Type B pancreatic cell (in vitro differentiated cells): ENCODE data around the gene FARSB. TPM values are rescaled to one million over a fixed set of nuclear protein-coding genes. Genes with fewer than 3 reads are reported as not detected.

ENCODE experiments used
- DNase-seq: peaks from one replicate; pipeline ENCODE4 v3.0.0; 2021; ENCODE audit warnings: mixed read lengths; ENCODE audit not compliant: unreplicated experiment; ENCODE audit errors: extremely low spot score
- H3K27ac Mint-ChIP-seq: 2 replicates; pipeline ENCODE4 v1.8.0; 2021; ENCODE audit warnings: mild to moderate bottlenecking, mixed read lengths
- H3K27me3 Mint-ChIP-seq: 2 replicates; pipeline ENCODE4 v1.8.0; 2021; ENCODE audit warnings: mixed read lengths
- H3K36me3 Mint-ChIP-seq: 2 replicates; pipeline ENCODE4 v1.8.0; 2021; ENCODE audit warnings: mixed read lengths
- H3K4me1 Mint-ChIP-seq: one replicate; pipeline ENCODE4 v1.8.0; 2021; ENCODE audit warnings: mixed read lengths; ENCODE audit not compliant: unreplicated experiment
- H3K4me3 Mint-ChIP-seq: 2 replicates; pipeline ENCODE4 v1.8.0; 2021; ENCODE audit warnings: mild to moderate bottlenecking, mixed read lengths
- H3K9me3 Mint-ChIP-seq: 2 replicates; pipeline ENCODE4 v1.8.0; 2021; ENCODE audit warnings: mixed read lengths
- total RNA-seq: library from RNA; stranded (reverse); gene quantifications from 2 replicates; pipeline ENCODE4 v1.2.1, GENCODE V29; 2021; ENCODE audit warnings: low replicate concordance
- TF ChIP-seq, protein P1 (sequence below): fragments of 200-600 bp; sonication (generic); conservative IDR thresholded peaks from 2 replicates; pipeline ENCODE4 v1.5.0; 2021; ENCODE audit warnings: antibody characterized with exemption, mild to moderate bottlenecking

FARSB gene
- total RNA-seq, 1 donor from 2014 or later: 24.0 TPM

DNA sequence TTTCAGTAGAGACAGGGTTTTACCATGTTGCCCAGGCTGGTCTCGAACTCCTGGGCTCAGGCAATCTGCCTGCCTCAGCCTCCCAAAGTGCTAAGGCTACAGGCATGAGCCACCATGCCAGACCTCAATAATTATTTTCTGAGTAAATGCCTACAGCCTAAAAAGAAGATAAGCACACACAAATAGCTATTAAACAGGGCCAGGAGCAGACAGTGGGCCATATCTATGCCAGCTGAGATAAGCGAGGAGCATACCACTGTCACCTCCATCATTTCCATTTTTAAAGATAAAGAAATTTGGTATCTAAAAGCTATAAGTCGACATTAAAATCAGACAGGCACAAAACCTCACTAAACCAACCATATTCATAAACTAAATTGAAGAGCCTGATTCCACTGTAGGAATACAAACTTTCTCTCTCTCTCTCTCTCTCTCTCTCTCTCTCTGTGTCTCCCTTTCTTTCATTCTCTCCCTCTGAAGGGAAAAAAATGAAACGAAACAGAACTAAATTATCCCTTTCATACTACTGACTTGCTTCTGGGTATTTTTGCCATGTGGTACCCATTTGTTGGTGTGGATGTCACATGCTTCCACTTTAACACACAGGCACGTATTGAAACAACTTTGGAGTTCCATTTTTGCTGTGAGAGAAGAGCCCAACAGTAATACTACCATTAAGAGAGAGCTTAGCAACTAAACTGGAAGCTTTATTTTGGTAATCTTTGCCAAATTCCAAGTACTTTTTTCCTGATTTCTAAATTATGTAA, 51.0 kb downstream of the FARSB start:
- Mint-ChIP-seq H3K4me3 (no peak overlapping the region), H3K9me3 (no peaks in the 10 kb centered on the region), H3K27me3 (no peaks in the 10 kb centered on the region), H3K27ac (no peak overlapping the region), H3K36me3 (peaks cover 3% of the 10 kb centered on the region), H3K4me1 (no peaks in the 10 kb centered on the region)
- TF ChIP-seq, protein P1, sequence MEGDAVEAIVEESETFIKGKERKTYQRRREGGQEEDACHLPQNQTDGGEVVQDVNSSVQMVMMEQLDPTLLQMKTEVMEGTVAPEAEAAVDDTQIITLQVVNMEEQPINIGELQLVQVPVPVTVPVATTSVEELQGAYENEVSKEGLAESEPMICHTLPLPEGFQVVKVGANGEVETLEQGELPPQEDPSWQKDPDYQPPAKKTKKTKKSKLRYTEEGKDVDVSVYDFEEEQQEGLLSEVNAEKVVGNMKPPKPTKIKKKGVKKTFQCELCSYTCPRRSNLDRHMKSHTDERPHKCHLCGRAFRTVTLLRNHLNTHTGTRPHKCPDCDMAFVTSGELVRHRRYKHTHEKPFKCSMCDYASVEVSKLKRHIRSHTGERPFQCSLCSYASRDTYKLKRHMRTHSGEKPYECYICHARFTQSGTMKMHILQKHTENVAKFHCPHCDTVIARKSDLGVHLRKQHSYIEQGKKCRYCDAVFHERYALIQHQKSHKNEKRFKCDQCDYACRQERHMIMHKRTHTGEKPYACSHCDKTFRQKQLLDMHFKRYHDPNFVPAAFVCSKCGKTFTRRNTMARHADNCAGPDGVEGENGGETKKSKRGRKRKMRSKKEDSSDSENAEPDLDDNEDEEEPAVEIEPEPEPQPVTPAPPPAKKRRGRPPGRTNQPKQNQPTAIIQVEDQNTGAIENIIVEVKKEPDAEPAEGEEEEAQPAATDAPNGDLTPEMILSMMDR: no peak
- no peak for DNase-seq

DNA sequence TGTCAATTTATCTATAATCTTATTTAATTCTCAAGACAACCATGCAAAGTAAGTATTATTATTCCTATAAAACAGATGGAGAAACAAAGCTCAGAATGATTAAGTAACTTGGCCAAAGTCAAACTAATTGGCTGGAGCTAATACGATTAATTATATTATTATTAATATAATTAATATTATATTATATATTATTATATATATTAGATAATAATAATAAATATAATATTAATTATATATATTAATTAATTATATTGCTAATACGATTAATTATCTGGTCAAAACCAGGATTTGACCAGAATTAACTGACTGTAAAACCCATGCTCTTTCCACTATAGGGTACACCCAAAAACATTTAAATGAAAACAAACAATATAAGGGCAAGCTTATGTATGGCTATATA, 52.4 kb downstream of the FARSB start:
- H3K9me3 Mint-ChIP-seq: no peaks in the 10 kb centered on the region
- peaks cover 7% of the 10 kb centered on the region for H3K36me3 Mint-ChIP-seq
- H3K4me1 Mint-ChIP-seq: no peaks in the 10 kb centered on the region
- H3K4me3 Mint-ChIP-seq: no peak overlapping the region
- DNase-seq: no peak
- no peaks in the 10 kb centered on the region for H3K27me3 Mint-ChIP-seq
- TF ChIP-seq, protein P1: no peak
- H3K27ac Mint-ChIP-seq: no peak overlapping the region

DNA sequence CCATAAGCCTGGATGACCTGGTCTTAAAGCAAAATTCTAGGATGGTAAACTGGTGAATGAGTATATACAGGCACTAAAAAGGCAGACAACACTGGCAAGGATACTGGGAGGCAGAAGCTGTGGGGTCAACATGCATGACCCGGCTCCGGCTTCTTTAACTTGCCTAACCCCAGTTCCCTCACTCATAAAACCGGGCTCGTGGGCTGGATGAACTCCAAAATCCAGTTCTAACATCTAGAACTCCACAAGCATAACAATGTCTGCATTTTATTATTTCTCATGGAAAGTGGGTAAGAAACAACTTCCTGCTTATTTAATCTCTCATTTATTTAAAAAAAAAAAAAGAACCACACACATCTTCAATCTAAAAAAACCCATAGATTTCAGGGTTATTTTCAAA, 57.3 kb downstream of the FARSB start:
- TF ChIP-seq, protein P1: no peak
- Mint-ChIP-seq H3K4me1 (no peaks in the 10 kb centered on the region), H3K4me3 (no peak overlapping the region), H3K27me3 (no peaks in the 10 kb centered on the region), H3K27ac (no peak overlapping the region), H3K9me3 (no peaks in the 10 kb centered on the region), H3K36me3 (peaks cover 18% of the 10 kb centered on the region)
- DNase-seq: no peak

DNA sequence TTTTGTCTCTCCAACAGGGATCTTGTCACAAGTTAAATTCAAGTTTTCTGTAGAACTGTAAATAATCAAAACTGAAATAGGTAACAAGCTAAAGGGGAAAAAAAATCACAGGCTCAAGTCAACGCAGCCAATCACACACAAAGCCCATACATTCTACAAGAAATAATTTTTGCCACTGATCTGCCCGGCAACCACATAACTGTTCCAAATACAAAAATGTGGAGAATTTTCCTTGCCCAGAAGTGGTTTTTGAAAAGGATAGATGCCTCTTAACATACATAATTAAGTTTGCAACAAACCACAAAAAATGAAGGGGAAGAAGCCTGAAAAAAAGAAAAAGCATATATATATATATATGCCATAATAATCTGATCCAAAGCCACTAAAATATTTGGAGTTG, 60.3 kb downstream of the FARSB start:
- Mint-ChIP-seq H3K9me3 (no peaks in the 10 kb centered on the region), H3K27me3 (no peaks in the 10 kb centered on the region), H3K4me3 (no peak overlapping the region), H3K27ac (no peak overlapping the region), H3K36me3 (peaks cover 33% of the 10 kb centered on the region), H3K4me1 (no peaks in the 10 kb centered on the region)
- no peak for DNase-seq
- TF ChIP-seq, protein P1: no peak

DNA sequence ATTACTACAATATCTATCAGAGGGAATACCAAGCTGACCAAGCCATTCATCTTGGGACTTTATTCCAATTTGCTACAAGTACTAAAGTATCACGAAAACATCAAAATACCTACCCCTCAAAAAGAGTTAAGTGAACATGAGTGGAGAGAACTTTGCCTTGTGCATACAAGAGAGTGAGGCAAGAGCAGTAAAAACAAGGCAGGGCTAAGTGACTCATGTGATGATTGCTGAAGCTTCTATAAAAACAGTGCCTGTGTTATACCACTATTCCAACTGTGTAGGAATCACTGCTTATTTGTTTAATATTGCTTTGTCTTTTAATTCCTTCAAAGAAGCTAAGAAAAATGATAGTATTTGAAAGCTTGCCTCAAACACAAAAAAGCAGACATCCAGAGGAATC, 61.2 kb downstream of the FARSB start:
- Mint-ChIP-seq H3K9me3 (no peaks in the 10 kb centered on the region), H3K36me3 (peaks cover 33% of the 10 kb centered on the region), H3K4me3 (no peak overlapping the region), H3K4me1 (no peaks in the 10 kb centered on the region), H3K27me3 (no peaks in the 10 kb centered on the region), H3K27ac (no peak overlapping the region)
- no peak for DNase-seq
- TF ChIP-seq, protein P1: no peak

DNA sequence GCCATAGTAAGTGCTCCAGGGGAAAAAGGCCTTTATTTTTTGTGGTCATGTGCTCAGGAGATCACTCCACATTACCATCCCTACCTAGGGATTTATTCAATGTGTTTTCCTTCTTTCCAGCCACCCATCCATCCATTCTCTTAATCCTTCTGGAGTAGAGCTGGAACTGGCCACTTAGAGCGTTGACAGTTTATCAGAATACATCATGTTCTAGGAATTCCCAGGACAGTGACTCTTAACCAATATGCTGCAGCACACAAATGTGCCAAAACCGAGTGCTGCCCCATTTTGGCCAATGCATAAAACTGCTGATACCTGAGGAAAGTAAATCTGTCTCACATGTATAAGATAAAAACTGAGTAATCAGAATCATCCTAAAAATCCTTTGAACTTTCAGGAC, 63.7 kb downstream of the FARSB start:
- H3K36me3 Mint-ChIP-seq: peaks cover 32% of the 10 kb centered on the region
- no peaks in the 10 kb centered on the region for H3K27me3 Mint-ChIP-seq
- TF ChIP-seq, protein P1: no peak
- no peak overlapping the region for H3K4me3 Mint-ChIP-seq
- no peaks in the 10 kb centered on the region for H3K9me3 Mint-ChIP-seq
- no peak for DNase-seq
- no peaks in the 10 kb centered on the region for H3K4me1 Mint-ChIP-seq
- no peak overlapping the region for H3K27ac Mint-ChIP-seq
